HG02798 (cell line): ENCODE measurements around the gene REM2.
"Not testable (repeated sequence)": the region's sequence is repeated elsewhere in the genome, so short reads cannot be mapped to it uniquely, and the experiment has no call there.

Experiments used
- ATAC-seq: cut with Tn5 transposase; IDR thresholded peaks from one replicate; pipeline ENCODE4 v1.9.1; 2021; ENCODE audit warnings: mild to moderate bottlenecking; ENCODE audit not compliant: unreplicated experiment, poor library complexity

REM2 gene

DNA sequence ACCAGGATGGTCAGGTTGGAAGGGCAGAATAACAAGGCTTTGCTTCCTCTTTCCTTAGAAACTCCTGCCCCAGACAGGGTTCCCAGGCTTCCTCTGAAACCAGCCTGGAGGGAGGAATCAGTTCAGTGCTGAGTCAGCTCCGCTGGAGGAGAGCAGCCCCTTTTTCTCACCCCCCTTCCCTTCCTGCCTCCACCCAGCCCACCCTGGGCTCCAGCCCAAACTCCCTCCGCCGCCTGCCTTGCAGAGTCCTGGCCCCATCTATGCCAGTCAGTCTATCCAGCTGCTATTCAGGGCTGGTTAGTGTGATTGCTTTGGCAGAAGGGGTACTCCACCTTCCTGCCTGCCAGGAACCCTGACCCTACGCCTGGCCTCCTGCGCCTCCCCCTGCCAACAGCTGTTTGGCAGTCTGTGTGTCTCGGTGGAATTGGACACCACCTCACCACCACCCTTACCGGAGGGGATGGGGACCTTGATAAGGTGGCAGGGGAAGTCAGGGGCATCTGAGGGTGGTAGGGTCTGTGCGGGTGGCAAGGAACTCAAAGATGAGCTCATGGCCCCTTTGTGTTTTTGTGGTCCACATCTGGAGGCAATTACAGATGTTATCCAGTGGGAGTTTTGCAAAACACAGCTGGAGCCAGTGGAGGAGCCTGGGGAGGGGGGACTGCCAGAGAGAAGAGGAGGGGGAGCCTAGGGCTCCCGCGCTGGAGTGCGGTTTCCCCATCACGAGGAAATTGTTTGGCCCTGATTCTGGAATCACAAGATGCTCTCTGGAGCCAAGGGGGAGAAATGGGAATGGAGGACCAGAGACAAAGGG is 34.5 kb upstream of the REM2 start:
- no peak for ATAC-seq

DNA sequence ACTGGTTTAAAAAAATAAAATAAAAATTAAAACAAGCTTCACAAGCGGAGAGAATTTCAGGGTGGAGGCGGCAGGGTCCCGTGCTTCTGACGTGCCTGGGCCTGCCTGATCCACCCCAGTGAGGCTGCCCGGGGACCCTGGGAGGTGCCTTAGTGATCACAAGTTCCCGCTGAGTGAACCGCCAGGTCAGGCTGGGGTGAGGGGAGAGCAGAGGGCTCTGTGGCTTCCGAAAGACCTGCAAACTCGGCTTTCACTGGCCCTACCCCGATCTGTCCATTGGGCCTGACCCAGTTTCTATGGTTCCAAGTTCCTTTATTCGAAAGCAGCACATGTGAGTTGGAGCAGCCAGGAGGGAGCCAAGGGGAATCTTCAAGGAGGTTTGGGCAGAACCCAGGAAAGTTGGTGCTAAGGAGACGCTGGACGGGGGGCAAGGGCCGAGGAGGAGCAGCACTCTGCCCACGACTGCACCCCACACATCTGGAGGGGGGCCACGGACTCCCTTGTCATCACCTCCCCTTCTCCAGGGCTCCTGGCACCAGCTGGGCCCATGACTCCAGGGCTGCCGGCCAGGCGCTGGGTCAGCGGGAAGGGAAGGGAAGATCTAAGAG is 33.7 kb upstream of the REM2 start:
- ATAC-seq, result no peak

DNA sequence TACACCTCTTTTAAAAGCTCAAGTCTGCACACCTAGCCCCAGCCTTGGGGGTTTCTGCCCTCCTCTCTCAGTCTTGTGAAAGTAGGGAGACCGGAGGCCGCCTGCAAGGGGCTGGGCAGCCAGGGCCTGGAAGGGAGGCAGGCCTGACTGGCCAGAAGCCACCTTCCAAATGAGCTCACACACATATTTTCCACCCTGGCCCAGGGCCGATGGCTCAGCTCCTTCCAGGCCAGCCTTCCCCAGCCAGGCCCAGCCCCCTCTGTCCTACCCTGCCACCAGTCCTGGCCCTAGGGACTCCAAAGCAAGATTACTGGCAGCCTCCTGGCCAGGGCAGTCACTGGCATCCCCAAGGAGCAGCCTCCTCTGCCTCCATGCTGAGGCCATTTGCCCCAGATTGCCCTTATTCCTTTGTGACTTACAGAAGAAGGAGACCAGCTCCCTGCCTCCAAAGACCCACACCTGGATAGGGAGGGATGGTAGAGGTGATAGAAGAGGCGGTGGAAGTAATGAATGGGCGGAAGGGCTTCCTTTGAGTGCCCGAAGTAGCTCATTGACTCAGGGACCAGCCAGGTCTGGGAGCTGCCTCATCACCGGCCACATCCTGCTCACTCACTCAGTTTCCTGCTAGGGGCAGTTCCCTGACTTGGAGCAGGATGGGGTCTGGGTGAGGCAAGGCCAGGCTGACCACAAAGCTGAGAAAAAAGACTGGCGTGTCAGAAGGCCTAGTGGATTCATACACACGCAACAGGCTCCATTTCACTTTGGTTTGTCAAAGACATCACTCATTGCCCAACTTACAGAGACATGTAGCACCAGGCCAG is 31.9 kb upstream of the REM2 start:
- no peak for ATAC-seq

DNA sequence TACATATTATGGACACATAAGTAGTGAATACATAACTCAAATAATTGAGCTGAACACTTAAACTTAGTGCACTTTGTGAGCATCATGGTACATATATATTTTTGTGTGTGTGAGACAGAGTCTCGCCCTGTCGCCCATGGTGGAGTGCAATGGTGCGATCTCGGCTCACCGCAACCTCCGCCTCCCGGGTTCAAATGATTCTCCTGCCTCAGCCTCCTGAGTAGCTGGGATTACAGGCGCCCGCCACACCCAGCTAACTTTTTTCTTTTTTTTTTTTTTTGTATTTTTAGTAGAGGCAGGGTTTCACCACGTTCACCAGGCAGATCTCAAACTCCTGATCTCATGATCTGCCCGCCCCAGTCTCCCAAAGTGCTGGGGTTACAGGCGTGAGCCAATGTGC is 30.8 kb upstream of the REM2 start:
- not testable (repeated sequence) for ATAC-seq

DNA sequence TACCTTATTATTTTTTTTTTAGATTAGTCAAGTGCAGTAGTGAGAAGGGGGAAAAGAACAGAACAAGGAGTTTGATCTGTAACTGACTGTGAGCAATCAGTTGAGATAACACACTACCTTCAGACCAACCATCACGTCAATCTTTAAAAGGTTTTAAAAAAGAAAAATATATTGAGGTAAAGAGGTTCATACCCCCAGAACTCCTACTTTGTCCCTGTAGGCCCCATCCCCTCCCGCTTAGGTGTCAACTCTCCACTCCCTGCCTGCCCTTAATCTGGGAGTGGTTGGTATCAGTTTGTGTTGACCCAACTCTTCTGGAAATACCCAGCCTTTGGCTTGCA is 30.5 kb upstream of the REM2 start:
- ATAC-seq, result no peak

DNA sequence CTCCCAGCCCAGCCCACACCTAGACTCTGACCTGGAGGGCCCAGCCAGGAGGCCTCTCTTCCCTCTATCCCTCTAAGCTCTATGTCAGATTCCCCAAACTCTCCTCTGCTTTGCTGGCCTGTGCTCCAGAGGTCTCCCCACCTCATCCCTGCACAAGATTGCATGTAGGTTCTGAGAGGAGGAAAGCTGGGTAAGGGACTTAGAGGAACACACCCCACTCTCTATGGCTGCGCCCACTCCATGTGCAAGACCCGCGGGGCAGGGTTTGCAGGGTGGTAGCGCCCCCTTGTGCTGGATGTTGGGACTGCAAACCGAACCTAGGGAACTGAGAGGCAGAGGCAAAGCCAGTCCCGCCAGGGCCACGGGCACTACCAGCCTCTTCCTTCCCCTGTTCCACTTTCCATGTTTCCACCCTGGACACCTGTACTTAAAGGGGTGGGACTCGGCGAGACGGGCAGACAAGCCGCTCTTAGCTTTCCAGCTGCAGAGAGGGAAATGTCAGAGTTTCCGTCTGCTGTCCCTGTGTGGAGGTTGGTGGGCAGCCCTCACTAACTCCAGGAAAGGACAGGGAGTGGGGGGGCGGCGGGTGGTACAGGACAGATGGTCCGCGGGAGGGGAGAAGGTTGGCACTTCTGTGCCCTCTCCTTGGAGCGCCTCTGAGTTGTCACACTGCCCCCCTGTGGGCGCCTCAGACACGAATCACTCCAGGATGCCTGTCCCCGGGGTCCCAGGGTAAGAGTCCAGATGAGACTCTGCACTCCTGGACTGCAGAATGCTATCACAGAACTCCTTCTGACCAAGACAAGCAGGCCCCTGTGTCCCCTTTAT is 29.9 kb upstream of the REM2 start:
- ATAC-seq, result peak; percentile 75

DNA sequence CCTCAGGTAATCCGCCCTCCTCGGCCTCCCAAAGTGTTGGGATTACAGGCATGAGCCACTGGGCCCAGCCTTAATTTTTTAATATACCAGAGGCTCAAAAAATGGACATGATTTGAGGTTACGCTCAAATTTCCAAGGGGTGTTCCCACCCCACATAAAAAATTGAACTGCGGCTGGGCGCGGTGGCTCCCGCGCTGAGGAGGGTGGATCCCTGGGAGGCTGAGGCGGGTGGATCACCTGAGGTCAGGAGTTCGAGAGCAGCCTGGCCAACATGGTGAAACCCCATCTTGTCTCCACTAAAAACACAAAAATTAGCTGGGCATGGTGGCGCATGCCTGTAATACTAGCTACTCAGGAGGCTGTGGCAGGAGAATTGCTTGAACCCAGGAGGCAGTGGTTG is 28.7 kb upstream of the REM2 start:
- ATAC-seq, result not testable (repeated sequence)

DNA sequence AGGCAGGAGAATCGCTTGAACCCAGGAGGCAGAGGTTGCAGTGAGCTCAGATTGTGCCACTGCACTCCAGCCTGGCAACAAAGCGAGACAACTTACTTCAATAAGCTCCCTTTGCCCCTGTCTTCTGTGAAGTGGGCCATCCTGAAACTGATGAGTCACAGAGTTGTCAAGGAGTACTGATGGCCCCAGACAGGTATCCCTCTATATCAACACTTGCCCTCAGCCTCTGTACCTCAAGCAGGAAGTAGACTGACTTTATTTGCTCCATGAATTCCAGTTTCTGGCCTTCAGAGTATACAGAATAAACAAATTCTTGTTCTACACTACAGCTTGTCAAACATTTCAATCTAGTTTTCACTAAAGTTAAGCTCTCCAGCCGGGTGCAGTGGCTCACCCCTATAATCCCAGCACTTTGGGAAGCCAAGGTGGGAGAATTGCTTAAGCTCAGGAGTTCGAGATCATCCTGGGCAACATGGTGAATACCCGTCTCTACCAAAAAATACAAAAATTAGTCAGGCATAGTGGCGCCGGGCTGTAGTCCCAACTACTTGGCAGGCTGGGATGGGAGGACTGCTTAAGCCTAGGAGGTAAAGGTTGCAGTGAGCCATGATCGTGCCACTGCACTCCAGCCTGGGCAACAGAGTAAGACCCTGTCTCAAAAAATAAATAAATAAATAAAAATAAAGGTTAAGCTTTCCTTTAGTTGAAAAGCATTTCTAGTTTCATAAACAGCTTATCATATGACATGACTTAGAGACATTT is 27.9 kb upstream of the REM2 start:
- no peak for ATAC-seq

DNA sequence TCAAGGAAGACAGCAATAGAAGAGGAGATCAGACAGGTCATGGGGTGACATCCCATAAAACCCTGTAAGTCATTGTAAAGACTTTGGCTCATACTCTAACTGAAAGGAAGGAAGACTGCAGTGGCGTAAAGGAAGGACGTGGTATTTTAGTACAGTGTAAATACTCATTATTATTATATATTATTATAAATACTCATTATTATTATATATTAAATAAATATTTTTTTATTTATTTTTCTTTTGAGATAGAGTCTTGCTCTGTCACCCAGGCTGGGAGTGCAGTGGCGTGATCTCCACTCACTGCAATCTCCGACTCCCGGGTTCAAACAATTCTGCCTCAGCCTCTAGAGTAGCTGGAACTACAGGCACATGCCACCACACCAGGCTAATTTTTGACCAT is 26.6 kb upstream of the REM2 start:
- no peak for ATAC-seq

DNA sequence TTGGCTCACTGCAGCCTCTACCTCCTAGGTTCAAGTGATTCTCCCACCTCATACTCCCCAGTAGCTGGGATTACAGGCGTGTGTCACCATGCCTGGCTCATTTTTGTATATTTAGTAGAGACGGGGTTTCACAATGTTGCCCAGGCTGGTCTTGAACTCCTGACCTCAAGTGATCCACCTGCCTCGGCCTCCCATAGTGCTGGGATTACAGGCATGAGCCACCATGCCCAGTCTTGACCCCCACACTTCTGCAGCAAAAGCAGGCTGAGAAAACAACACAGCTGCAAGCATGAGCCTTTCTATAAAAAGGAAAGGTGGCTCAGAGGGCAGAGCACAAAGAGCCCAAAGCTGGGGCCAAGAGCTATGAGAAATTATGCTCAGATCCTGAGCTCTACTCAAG is 22.6 kb upstream of the REM2 start:
- not testable (repeated sequence) for ATAC-seq

DNA sequence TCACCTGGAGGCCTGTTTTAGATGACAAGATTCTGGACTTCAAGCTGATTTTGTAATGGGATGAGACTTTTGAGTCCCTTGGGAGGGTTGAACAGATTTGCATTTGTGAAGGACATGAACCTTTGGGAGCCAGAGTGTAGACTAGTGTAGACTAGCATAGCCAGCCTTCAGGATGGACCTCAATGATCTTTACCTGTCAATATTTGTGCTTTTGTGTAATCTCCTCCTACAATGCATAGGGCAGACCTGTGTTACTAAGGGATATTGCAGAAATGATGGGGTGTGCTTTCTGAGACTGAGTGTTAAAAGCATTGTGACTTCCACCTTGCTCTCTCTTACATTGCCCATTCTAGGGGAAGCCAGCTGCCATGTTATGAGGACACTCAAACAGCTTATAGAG is 21.4 kb upstream of the REM2 start:
- ATAC-seq, result no peak

DNA sequence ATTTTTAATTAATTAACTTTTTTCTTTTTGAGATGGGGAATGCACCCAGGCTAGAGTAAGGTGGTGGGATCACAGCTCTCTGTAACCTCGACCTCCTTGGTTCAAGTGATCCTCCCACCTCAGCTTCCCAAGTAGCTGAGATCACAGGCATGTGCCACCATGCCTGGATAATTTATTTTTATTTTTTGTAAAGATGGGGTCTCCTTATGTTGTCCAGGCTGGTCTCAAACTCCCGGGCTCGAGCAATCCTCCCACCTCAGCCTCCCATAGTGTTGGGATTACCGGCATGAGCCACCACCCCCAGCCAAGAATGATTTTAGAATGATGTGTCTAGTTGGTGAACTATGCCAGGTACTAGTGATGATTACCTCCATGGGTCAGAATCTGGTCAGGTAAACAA is 18.0 kb upstream of the REM2 start:
- ATAC-seq, result no peak

DNA sequence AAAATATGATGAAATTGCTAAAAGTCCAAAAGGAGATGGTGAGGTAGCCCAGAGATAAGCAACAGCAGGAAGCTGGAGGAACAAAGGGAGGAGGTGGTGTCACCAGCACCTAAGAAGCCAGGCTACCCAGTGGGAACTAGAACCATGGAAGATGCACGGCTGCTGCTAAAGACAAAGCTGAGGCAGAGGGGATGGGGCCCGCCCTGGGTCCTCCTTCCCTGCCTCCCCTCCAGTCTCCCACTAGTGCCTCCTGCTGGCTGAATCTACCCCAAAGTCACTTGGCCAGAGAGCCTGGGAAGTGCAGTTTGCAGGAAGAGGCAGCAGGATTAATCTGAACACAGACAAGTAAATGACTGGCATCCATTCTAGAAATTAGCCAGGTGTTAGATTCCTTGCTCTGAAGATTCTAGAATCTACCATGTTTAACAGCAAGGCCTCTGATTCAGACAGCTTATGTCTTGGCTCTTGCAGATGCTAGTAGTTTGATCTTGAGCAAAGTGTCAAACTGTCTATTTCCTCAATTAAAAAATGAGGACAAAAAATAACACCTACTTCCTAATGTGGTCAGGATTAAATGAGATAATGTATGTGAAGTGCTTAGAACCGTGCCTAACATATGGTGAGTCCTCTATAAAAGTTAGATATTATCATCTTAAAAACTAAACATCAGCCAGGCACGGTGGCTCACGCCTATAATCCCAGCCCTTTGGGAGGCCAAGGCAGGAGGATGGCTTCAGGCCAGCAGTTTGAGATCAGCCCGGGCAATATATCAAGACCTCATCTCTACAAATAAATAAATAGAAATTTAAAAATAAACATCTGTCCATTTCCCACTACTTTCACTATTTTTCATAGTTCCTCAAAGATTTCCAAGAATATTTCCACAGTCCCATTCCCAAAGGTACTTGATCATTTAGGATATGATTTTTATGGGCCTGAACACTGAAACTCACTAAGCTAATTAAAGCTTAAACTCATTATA is 17.3 kb upstream of the REM2 start:
- ATAC-seq, result no peak

DNA sequence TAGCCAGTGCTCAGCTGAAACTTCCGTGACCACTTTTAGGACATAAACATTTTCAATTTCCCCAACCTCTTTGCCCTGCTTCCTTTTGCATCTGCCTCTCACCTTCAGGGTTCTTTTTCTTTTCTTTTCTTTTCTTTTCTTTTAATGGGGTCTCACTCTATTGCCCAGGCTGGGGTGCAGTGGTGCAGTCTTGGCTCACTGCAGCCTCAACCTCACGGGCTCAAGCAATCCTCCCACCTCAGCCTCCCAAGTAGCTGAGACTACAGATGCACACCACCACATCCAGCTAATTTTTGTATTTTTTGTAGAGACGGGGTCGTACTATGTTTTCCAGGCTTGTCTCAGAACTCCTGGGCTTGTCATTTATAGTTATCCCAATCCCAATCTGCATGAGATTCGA is 16.1 kb upstream of the REM2 start:
- no peak for ATAC-seq

DNA sequence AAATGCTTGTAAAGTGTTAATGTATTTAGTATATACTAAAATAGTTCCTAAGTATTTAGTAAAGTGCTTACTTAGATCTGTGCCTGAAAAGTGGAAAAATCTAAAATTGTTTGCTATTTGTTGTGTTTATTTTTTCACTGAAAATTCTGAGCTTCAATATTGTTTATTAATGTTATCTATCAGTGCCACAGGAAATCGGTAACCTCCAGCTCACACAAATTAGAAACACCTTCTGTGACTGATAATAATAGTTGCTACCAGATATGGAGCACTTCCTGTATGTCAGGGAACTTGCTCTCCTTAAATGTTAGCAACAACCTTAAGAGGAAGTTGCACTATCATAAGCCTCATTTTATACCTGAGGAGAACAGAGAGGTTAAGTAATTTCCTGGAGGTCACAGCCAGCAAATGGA is 12.2 kb upstream of the REM2 start:
- peak; percentile 34 for ATAC-seq

DNA sequence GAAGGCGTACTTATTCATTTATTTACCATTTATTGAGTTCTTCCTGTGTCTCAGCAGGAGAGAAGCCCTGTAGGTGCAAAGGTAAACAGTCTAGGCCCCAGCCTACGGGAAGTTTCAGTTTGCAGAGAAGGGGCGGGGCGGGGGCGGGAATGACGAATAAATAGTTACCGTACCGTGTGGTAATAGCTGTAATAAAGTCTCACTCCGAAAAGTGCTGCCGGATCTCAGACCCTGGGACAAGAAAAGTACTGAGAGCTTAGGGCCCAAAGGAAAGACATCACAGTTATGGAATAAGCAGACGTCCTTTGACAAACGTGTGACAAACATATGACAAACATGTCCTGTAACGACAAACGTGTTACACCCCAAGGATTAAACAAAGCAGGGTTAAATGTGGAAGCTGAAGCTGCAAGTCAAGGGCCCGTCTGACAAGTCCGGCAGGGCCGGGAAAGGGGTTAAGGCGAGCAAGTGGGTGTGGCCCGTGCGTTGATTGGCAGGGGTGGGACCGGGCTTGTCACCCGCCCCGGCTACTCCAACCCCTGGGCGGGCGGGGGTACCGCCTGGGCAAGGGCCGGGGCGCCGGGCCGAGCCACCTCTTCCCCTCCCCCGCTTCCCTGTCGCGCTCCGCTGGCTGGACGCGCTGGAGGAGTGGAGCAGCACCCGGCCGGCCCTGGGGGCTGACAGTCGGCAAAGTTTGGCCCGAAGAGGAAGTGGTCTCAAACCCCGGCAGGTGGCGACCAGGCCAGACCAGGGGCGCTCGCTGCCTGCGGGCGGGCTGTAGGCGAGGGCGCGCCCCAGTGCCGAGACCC is 11.6 kb upstream of the REM2 start, which contains the start of gene LRP10:
TSS of gene LRP10 (plus strand) at position 517 of the 809 bp plus-strand sequence. CDS start 564 bp downstream, outside the sequence.
- peak; percentile 86 for ATAC-seq

DNA sequence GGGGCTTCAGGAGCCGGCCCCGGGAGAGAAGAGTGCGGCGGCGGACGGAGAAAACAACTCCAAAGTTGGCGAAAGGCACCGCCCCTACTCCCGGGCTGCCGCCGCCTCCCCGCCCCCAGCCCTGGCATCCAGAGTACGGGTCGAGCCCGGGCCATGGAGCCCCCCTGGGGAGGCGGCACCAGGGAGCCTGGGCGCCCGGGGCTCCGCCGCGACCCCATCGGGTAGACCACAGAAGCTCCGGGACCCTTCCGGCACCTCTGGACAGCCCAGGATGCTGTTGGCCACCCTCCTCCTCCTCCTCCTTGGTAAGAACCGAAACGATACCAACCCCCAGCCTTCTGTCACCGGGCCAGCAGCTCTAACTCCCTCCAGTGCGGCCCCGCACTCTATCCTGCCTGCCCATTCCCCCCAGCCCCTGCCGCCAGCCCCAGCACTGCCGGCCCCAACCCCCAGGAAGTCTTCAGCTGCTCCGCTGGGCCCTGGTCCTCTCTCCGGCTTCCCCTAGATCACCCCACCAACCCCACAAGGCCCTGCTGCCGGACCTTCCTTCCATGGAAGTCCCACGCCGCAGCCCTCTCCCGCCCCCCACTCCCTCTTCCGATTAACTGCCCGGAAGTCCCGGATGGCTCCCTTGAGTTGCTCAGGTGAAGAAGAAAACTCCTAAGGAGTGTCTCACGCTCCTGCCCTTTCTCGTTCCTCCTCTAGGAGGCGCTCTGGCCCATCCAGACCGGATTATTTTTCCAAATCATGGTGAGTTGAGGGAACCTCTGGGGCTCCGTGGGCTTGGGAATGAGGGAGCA is 10.8 kb upstream of the REM2 start:
- ATAC-seq, result peak; percentile 24
